GM13976 (cell line): ENCODE data around the gene SLC5A11.

Source experiments
- DNase-seq: peaks from one replicate; pipeline ENCODE4 v3.0.0; 2012; ENCODE audit warnings: low spot score
- in situ Hi-C: fragments of 300-500 bp; cut with MboI; formaldehyde crosslinking; loops from one replicate; pipeline ENCODE4 v1.12.0; 2022; ENCODE audit warnings: low sequenced_read_pairs, mixed read lengths, inconsistent platforms; ENCODE audit not compliant: unreplicated experiment
- TF ChIP-seq, protein P1 (sequence below): IDR thresholded peaks from 2 replicates; pipeline ENCODE4 v1.5.1; 2012; ENCODE audit warnings: borderline replicate concordance, mild to moderate bottlenecking; ENCODE audit not compliant: insufficient read depth; ENCODE audit errors: extremely low read depth, missing control alignments, control extremely low read depth

The SLC5A11 gene

DNA sequence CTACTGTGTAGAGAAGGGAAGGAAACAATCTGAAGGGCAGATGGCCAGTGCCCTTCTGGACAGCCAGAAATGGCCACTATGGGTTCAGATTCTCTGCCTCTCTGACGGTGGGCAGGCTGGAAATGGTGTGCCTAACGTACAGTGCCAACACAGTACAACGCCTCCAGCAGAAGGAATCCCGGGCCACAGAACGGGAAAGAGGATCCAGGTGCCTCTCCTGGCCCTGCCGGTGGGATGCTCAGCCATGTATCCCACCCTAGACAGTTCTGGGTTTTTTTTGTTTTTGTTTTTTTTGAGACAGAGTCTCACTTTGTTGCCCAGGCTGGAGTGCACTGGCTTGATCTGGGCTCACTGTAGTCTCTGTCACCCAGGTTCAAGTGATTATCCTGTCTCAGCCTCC lies 71.5 kb downstream of the SLC5A11 start:
- in situ Hi-C loops = no loop called here
- DNase-seq = no peak
- TF ChIP-seq, protein P1, sequence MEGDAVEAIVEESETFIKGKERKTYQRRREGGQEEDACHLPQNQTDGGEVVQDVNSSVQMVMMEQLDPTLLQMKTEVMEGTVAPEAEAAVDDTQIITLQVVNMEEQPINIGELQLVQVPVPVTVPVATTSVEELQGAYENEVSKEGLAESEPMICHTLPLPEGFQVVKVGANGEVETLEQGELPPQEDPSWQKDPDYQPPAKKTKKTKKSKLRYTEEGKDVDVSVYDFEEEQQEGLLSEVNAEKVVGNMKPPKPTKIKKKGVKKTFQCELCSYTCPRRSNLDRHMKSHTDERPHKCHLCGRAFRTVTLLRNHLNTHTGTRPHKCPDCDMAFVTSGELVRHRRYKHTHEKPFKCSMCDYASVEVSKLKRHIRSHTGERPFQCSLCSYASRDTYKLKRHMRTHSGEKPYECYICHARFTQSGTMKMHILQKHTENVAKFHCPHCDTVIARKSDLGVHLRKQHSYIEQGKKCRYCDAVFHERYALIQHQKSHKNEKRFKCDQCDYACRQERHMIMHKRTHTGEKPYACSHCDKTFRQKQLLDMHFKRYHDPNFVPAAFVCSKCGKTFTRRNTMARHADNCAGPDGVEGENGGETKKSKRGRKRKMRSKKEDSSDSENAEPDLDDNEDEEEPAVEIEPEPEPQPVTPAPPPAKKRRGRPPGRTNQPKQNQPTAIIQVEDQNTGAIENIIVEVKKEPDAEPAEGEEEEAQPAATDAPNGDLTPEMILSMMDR = no peak

DNA sequence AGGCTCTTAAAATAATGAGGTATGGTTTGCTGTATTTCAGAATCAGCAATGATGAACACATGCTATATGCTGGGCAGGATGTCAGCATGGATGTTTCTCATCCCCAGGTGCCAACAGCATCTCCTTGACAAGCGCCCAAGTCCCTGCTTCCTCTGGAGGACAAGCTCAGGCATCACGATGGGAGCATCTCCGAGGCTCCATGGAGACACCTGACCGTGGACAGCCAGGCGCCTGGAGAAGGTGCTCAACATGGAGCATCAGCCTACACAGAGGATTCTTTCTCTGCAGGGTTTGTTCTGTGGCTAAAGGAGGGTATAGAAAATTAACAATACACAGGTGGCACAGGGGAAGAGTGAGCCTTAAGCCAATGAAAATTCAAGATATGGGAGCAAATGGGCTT lies 72.1 kb downstream of the SLC5A11 start:
- in situ Hi-C loops = no loop called here
- DNase-seq = no peak
- TF ChIP-seq, protein P1 = no peak

DNA sequence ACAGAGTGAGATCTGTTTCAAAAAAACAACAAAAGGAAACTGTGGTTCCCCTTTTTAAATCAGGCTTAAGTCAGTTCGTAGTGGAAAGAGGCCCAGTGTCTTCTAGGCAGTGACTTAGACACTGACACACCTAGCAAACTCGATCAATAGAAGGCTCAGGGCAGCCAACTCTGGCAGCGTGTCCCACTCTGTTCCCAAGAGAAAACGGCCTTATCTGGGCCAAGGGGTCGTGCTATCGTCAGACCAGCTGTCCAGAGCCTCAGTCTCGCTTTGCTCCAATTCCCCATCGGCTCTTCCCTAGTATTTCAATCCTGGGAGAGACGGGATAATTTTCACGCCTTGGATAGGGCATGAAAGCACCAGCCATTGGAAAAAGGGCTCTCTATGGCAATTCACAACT lies 72.9 kb downstream of the SLC5A11 start:
- in situ Hi-C loops = no loop called here
- DNase-seq = no peak
- TF ChIP-seq, protein P1 = no peak

DNA sequence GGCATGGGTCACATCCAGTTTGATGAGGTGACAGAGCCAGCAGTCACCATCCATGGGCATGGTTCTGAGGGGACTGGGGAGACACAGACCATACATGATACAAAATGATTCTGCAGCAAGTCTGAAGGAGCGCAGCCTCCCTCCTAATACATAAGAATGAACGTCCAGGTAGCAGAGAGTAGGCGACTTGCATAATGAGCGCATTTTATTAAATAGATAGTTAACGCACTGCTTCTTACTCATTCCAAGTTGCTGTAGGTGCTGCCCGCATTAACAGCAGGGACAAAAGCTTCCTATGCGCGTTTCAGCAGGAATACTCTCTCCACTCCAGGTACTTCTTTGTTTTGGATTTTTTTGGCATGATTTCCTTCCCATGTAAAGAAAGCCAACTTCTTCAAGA lies 73.8 kb downstream of the SLC5A11 start:
- in situ Hi-C loops = no loop called here
- DNase-seq = no peak
- TF ChIP-seq, protein P1 = no peak

DNA sequence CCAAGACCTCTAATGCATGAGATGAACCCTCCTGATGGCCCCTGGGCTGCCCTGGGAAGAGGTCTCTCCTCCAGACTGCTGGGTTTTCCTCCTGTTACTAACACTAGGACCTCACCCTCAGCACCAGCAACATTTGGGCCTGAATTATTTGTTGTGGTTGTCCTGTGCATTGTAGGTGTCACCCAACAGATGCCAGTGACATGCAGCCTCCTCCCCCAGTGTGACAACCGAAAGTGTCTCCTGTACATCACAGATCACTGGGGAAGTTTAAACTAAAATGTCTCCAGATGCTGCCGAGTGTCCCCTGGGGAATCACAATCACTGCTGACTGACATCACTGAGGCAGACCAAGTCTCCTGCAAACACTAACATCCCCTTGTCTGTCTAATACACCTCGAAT lies 74.8 kb downstream of the SLC5A11 start:
- DNase-seq = no peak
- TF ChIP-seq, protein P1 = no peak
- in situ Hi-C loops = no loop called here

DNA sequence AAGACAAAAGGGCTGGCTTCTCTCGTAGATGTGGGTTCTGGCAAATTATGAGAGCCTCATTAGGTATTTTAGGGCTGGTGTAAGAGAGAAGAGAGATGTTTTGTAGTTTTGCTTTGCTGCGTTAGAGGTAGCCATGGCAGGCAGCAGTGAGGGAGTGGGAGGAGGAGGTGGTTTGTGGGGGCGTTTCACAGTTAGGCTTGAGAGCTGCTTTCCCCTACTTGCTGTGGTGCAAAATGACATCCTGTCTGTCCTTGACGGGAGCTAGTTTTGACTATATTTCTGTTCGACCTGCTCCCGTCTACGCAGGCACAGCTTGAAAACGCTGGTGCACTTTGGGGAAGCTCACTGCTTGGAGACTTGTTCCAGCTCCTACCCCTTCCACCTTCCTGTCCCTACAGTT lies 75.5 kb downstream of the SLC5A11 start:
- TF ChIP-seq, protein P1 = no peak
- no peak for DNase-seq
- in situ Hi-C loops = no loop called here

DNA sequence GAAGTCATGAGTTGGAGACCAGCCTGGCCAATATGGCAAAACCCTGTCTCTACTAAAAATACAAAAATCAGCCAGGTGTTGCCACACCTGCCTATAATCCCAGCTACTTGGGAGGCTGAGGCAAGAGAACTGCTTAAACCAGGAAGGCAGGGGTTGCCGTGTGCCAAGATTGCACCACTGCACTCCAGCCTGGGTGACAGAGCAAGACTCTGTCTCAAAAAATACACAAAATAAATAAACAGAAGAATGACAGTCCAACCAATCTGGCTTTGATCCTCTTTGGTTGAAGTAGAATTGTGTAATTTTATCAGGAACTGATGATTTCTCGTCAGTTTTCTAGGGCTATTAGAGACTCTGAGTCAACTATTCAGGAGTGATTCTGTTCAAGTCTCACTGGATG lies 79.4 kb downstream of the SLC5A11 start:
- DNase-seq = no peak
- TF ChIP-seq, protein P1 = no peak
- in situ Hi-C loops = no loop called here
